ENCODE results near the gene RAB31.

The RAB31 gene

GRCh38 chr18:9737472-9738121, 29.5 kb downstream of the RAB31 start:
- DNase-seq (ENCODE audit: low read depth): no peak

- no peak for DNase-seq (ENCODE audit: low read depth)
Observed at GRCh38 chr18:9738266-9738969, 30.3 kb downstream of the RAB31 start.

GRCh38 chr18:9739516-9739915, 31.4 kb downstream of the RAB31 start:
- DNase-seq (ENCODE audit: low read depth): no peak

GRCh38 chr18:9740071-9740470, 32.0 kb downstream of the RAB31 start:
- DNase-seq (ENCODE audit: low read depth): no peak

- no peak for DNase-seq (ENCODE audit: low read depth)
Observed at GRCh38 chr18:9741406-9741792, 33.3 kb downstream of the RAB31 start.

GRCh38 chr18:9741793-9742523, 33.9 kb downstream of the RAB31 start:
- no peak for DNase-seq (ENCODE audit: low read depth)

- no peak for DNase-seq (ENCODE audit: low read depth)
Observed at GRCh38 chr18:9742524-9743131, 34.5 kb downstream of the RAB31 start.

- no peak for DNase-seq (ENCODE audit: low read depth)
Observed at GRCh38 chr18:9743200-9744016, 35.3 kb downstream of the RAB31 start.

GRCh38 chr18:9746958-9747357, 38.9 kb downstream of the RAB31 start:
- no peak for DNase-seq (ENCODE audit: low read depth)

- no peak for DNase-seq (ENCODE audit: low read depth)
Observed at GRCh38 chr18:9749611-9750010, 41.5 kb downstream of the RAB31 start.

GRCh38 chr18:9750112-9750511, 42.0 kb downstream of the RAB31 start:
- no peak for DNase-seq (ENCODE audit: low read depth)

GRCh38 chr18:9750606-9751304, 42.7 kb downstream of the RAB31 start:
- no peak for DNase-seq (ENCODE audit: low read depth)

GRCh38 chr18:9751371-9752031, 43.4 kb downstream of the RAB31 start:
- DNase-seq (ENCODE audit: low read depth): no peak

GRCh38 chr18:9753846-9754245, 45.7 kb downstream of the RAB31 start:
- DNase-seq (ENCODE audit: low read depth): no peak

GRCh38 chr18:9755110-9755509, 47.0 kb downstream of the RAB31 start:
- DNase-seq (ENCODE audit: low read depth): no peak

GRCh38 chr18:9755615-9756014, 47.5 kb downstream of the RAB31 start:
- DNase-seq (ENCODE audit: low read depth): no peak

GRCh38 chr18:9756271-9756932, 48.3 kb downstream of the RAB31 start:
- no peak for DNase-seq (ENCODE audit: low read depth)

GRCh38 chr18:9756933-9757470, 48.9 kb downstream of the RAB31 start:
- no peak for DNase-seq (ENCODE audit: low read depth)

- no peak for DNase-seq (ENCODE audit: low read depth)
Observed at GRCh38 chr18:9757827-9758621, 49.9 kb downstream of the RAB31 start.
